Measurements from ENCODE around the gene ERICH6B.

GRCh38 chr13:45546410-45546765, 69.2 kb downstream of the ERICH6B start:
- TF ChIP-seq CTCF (IDR thresholded peaks at IDR 0.05) (no peak), POLR2A (IDR thresholded peaks at IDR 0.05) (no peak)
